Testis (tissue), 2 donors: ENCODE measurements around the gene ANKRD35.

Source experiments
- CTCF ChIP-seq, 3 experiments: fragments of 450-650 bp in 2 of 3; fragments of 200-600 bp in 1 of 3; sonication (generic) in 1 of 3; IDR thresholded peaks; one replicate each; pipeline ENCODE4 v1.5.1; 2016 to 2019; ENCODE audit warnings: antibody characterized with exemption in 3 of 3, mild to moderate bottlenecking in 2 of 3, moderate library complexity in 1 of 3
- POLR2A ChIP-seq: fragments of 450-650 bp; IDR thresholded peaks from one replicate; pipeline ENCODE4 v1.6.1; 2017; ENCODE audit warnings: antibody characterized with exemption, mild to moderate bottlenecking, moderate library complexity

GRCh38 chr1:145908653-145909052 is 23.0 kb upstream of the ANKRD35 start:
- TF ChIP-seq CTCF (IDR thresholded peaks at IDR 0.05) (no peak), POLR2A (no peak)
